ENCODE data around the gene BRPF3.

Gene BRPF3

DNA sequence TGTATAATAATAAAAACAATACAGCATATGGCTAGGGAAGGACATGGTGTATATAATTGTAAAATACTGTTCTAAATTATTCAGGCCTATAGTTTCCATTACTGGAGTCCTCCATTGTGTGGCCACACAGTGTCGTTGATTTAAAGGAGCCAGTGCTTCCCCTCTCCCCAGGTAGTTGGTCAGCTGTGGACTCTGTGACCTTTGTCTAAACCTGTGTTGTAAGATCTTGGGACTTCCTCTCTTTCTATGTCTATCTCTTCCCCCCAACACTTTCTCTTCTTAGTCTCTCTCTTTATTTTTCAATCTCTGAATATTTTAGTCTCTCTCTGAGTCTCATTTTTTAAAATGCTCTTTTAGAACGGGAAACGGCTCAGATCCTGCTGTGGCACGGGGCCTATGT, 35.6 kb downstream of the BRPF3 start:
- DNase-seq (ENCODE audit: low read depth): no peak

DNA sequence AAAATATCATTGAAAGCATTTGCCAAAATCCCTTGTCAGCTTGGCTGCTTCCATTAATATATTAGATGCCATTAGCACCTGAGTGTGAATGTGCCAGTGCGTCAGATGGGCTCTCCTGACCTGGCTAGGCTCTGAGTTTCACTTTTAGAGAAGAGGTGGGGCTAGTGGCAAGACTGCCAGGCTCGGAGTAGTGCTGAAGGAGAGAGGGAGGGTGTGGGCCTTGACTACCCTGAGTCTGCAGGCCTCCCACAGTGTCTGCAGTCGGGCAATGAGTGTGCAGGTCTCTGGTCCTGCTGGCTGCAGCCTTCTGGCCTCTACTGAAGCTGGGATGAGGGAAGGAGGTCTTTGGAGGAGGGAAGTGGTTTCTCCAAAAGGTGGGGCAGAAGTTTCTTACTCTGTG, 38.8 kb downstream of the BRPF3 start:
- no peak for DNase-seq (ENCODE audit: low read depth)

DNA sequence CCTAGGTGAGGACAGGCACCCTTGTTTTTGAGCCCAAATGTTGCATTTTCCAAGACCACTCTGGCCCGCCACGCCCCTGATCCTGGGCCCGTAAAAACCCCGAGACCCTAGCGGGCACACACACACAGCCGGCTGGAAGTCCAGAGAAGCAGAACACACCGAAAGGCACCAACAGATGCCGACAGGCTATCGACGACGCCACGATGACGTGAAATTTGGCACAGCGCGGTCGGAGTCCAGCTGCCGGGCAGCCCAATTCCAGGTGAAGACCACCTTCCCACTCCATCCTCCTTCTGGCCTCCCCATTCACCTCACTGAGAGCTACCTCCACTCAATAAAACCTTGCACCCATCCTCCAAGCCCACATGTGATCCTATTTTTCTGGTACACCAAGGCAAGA, 39.3 kb downstream of the BRPF3 start:
- no peak for DNase-seq (ENCODE audit: low read depth)

DNA sequence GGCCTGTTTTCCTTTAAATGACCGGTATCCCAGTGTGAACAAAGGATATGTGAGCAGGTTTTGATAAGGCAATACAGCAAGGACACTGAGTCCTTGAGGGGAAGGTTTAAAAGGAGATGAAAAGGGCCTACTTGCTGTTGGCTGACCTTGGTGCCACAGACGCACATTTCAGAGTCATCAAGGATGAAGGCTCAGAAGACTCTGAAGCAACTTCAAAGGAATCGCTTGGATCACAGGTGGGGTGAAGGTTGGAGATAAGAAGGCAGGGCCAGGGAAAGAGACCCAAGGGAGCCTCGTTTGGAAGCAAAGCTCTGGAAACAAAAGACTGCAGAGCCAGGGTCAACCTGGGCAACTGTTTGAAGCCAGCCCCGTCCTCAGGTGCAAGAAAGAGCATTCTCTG, 43.2 kb downstream of the BRPF3 start:
- no peak for DNase-seq (ENCODE audit: low read depth)

DNA sequence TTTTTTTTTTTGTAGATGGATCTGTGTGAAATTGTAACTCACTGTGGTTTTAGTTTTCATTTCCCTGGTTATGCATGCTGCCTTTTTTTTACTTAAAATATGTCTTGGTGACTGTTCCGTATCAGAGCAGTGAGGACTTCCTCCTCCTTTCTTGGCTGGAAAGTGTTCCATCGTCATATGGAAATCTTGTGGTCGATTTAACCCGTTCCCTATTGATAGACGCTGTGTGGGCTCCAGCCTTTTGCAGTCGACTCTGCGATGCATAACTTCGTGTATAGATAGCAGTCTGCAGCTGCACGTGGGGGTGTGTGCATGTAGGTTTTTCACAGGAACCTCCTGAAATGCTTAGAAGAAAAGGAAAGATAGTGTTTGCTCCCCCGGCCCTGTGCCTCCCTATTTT, 45.2 kb downstream of the BRPF3 start:
- peak; percentile 65 for DNase-seq (ENCODE audit: low read depth)

DNA sequence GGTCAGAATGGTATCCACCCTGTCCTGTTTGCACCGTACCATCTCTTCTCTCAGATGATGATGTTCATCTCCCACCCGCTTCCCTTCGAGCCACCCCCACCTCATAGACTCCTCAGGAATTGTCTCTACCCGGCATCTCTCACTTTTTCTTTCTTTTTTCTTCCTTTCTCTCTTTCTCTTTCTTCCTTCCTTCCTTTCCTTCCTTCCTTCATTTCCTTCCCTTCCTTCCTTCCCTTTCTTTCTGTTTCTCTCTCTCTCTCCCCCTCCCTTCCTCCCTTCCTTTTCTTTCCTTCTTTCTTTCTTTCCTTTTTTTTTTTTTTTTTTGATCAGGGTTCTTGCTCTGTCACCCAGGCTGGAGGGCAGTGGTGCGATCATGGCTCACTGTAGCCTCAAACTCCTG, 45.6 kb downstream of the BRPF3 start:
- DNase-seq (ENCODE audit: low read depth): no peak

DNA sequence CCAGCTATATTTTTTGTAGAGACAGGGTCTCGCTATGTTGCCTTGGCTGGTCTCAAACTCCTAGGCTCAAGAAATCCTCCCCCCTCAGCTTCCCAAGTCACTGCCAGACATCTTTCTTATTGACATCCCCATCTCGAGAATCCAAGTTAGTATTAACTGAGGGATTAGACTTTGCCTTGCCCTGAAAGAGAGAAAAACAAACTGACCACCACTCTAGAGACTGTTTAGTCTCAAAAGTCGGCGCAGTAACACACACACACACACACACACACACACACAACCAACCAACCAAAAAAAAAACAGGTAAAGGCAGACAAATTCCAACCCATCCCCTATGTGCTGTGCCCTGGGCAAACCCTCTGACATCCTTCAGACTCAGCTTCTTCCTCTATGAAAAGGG, 46.1 kb downstream of the BRPF3 start:
- DNase-seq (ENCODE audit: low read depth): no peak

DNA sequence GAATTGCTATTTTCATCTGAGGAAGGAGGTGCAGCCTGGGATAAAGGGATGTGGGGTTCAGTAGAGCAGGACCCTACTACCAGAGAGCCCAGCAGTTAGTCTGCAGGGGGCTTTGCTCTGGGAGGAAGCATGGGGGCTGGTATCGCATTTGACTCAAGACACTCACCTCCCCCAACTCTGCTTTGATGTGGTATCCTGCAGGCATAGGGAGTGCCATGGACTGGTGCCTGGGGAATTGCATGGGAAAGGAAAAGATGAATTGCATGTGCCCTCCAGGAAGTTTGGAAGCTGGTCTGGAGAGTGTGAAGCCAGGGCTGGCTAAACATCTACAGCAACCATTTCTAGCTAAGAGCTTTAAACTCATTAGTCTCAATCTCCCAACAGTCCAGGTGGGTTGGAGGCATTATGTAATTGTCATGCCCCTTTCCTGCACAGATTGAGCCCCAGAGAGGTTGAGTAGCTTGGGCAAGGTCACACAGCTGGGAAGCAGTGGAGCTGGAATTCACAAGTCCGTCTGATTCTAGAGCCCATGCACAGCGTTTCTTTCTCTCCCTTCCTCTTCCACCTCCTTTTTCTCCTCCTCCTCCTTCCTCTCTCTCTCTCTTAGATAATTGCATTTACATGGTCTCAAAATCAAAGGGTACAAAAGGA, 47.1 kb downstream of the BRPF3 start:
- no peak for DNase-seq (ENCODE audit: low read depth)

DNA sequence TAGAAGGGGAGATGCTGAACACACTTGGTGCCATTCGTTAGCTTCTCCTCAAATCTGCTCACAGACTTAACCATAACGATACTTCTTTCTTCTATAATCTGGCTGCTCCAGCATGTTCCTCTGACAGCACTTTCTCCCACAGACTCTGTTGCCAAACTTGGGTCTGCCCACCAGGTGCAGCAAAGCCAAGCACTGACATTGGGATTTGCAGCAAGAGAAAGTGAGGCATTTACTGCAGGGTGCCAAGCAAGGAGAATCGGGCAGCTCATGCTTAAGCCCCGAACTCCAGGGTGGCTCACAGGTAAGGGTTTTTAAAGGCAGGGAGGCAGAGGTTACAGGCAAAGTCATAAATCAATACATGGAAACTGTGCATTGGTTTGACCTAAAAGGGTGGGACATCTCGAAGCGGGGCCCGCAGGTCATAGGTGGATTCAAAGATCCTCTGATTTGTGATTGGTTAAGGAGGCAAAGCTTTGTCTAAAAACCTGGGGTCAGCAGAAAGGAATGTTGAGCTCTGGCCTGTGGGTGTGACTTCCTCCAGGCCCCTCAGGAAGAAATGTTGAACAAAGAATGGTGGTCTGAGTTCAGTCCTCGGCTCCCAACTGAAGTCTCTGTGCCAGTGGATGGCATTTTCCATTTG, 48.2 kb downstream of the BRPF3 start:
- no peak for DNase-seq (ENCODE audit: low read depth)

DNA sequence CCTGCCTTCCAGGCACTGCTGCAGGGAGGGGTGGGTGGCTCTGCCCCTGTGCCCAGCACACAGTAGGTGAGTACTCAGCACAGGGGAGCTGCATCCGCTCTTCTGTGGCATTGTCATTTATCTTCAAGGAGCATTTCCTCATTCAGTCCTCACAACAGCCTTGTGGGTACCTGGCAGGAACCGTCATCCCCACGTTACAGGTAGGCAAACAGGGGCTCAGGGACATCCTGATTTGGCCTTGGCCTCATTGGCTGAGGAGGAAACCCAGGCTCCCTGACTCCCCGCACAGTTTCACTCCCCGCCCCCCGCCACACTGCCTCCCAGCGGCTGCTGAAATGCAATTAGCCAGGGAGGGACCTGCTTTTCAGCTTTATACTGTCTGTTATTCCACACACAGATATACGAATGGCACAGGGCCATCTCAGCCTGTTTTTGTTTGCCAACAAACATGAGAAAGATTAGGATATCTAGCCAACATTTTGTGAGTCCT, 49.1 kb downstream of the BRPF3 start:
- DNase-seq (ENCODE audit: low read depth): no peak

DNA sequence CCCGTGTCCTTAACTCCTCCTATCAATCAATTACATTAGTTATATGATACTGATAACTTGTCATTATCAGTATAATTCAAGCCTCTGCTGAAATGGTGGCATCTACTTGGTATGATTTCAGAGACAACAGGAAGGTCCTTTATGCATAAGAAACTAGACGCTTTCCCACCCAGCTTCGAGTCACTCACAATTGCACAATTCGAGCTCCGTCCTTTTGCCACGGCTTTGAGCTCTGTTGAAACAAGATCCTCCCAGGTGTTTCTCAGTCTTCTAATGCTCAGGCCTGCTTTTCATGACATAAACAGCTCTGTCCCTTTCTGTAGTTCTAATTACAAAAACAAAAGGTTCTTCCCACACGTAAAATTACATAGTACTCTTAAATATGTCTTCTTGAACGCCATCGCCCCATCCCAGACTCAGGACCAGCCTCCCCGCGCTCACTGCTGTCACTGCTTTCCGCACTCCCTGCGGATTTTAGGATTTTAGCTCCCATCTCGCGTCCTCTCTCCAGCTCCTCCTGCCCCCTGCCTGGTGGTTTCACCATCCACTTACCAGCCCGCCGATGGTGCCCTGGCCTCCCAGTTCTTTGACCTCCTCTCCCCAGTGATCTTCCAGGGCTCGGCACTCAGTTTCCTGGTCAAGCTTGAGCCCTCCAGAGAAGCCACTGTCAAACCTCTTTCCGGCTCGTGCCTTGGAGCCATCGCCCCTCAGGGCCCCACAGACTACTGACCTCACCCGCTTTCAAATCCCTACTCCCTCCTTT, 50.1 kb downstream of the BRPF3 start:
- no peak for DNase-seq (ENCODE audit: low read depth)

DNA sequence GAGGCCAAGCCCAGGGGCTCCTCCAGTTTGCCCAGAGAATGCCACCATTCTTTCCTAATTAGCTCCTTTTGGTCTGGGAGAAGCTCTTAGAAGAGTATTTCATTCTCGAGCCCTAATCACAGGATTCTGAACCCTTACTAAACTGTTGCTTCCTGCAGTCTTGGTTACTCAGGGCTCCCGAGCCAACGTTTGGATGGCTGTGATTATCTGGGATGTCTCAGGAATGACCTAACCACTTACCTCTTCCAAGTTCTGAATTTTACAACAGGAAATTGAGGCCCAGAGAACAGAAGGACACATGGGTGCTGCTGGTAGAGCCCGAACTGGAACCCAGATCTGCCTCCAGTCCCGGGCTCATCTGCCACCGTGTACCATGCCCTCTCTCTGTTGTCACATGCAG, 51.1 kb downstream of the BRPF3 start:
- DNase-seq (ENCODE audit: low read depth): no peak

DNA sequence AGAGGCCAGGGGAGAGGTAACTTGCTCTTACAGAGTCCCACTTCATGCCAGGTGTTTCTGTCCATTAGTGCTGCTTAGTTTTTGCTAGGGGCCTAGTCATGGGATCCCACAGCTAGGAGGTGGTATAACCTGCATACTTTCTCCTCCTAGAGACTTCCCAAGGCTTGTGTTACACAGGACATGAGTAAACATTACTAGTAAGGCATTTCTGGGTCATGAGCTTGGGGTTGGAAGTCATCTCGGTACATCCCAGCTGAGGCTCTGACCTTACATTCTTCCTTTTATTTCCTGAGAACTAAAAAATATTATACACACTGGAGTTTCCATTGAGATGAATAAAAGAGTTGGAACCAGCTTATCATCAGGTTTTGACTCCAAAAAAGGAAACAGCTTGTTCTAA, 52.4 kb downstream of the BRPF3 start:
- no peak for DNase-seq (ENCODE audit: low read depth)

DNA sequence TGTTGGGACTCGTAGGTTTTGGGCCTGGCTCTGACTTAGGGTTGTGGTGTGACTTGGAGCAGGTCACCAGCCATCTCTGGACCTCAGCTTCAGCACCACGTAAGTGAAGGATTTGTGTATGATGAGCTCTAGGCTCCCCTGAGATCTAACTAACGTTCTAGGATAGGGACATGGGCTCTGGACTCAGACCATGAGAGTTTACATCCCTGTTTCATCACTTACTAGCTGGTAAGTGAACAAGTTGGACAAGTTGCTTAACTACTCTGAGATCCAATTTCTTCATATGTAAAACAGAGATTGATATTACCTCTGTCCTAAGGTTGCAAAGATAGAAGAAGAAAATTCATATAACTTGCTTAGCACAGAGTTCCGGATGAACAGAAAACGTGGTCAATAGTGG, 53.0 kb downstream of the BRPF3 start:
- DNase-seq (ENCODE audit: low read depth): no peak

DNA sequence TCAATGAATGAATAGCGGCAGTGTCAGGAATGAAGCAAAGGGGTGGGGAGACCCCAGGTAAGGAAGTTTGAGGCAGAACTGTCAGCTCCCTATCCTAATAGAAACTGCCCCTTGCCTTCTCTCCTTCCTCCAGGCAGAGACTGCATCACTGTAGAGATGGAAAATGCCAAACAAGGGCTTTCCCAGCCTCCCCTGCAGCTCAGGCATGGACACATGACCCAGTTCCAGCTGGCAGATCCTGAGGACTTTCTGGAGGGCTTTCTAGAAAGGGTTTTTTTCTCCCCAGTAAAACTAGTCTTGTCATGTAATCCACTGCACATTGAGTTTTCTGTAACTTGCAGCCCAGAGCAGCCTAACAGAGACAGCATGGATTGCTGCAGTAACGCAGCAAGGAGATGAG, 55.5 kb downstream of the BRPF3 start:
- no peak for DNase-seq (ENCODE audit: low read depth)

DNA sequence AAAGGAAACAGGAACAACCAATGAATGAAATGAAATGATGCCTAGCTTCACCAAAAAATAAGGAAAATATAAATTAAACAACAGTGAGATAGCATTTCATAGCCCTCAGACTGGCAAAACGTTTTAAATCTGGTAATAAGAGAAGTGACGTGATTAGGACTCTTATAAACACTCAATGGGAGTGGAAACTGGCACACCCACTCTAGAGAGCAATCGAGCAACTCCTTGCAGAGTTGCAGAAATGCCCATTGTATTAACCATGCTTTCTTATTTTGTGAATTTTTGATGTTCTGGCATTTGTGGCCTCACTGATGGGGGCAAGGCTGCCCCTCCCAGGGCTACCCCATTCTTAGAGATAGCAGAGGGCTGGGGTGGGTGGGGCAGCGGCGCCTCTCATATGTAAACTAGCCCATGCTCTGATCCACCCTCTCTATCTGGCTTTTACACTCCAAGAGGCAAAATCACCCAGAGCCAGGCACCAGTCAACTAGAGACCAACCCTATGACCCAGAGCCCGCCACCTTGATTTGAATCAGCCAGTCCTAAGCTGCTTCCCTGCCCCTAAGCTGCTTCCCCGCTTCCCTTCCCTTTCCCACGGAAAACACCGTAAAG, 67.0 kb downstream of the BRPF3 start:
- DNase-seq (ENCODE audit: low read depth): no peak

DNA sequence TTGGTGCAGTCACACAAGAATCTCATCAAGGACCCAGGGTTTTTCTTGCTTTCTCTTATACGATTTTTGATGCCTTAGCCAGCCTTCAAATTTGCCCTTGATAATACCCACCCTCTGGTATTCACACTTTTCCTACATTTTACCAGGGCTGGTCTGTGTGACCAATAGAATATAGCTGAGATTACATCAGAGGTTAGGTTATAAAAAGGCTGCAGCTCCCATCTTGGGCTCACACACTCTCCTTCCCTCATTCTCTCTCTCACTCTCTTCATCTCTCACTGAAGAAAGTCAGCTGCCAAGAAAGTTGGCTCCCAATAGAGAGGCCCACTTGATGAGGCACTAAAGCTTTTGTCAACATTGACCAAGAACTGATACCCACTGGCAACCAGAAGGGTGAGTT, 69.2 kb downstream of the BRPF3 start:
- DNase-seq (ENCODE audit: low read depth): no peak

DNA sequence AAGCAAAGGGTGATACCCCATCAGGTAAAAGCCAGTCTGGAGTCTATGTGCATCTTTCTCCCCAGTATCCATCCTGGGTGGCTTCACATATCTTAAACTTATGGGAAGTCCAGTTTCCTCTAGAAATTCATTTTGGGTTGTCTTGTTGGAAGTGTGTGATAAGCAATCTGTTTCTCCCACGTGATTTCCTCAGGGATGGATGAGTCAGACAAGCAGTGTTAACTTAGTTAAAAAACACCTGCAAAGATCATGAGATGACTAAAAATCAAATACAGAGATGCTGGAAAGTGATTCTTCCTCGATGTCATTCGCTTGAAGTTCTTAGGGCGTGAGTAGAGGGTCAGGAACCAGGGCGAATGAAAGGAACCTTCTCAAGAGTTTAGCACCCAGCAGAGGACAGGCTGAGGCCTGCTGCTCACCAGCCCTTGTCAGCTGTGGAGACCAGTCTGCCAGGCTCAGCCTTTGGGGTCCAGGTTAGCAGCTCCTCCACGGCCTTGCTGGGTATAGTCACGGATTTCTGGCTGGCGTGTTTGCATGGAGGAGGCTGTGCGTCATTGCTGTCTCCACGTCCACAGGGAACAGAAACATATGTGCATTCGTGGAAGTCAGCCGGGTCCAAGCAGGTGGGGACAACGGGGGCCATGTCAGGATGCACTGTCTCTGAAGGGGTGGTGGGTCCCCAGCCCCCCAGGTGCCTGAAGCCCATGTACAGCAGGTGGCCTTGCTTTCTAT, 70.5 kb downstream of the BRPF3 start:
- DNase-seq (ENCODE audit: low read depth): no peak

DNA sequence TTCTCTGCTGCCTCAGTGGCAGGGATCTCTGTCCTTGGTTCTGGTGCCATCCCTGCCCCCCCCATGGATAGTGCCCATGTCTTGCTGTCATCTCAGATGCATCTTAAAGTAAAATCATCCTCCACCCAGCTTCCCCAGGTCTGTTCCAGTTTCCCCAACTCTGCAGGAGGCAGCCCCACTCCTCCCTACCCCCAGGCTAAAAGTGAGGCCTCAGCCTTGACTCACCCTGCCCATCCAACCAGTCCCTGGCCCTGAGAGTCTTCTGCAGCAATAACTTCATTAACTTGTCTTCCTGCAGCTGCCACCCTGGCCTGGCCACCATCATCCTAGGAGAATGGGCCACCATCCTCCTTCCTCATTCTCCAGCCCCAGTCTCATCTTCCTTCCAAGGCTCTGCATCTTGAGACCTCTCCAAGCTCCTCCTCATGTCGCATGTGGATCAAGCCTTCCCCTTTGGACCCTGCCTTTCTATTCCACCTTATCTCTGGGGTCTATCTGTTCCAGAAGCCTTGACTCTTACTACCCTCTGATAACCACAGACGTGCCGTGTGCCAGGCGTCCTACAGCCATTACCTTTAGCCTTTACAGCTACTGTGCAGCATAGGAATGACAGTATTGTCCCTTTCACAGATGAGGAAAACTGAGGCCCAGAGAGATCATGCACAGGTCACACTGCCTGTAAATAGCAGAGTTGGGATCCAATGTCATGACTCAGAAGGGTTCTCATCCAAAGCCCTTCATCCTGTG, 71.4 kb downstream of the BRPF3 start:
- DNase-seq (ENCODE audit: low read depth): no peak

DNA sequence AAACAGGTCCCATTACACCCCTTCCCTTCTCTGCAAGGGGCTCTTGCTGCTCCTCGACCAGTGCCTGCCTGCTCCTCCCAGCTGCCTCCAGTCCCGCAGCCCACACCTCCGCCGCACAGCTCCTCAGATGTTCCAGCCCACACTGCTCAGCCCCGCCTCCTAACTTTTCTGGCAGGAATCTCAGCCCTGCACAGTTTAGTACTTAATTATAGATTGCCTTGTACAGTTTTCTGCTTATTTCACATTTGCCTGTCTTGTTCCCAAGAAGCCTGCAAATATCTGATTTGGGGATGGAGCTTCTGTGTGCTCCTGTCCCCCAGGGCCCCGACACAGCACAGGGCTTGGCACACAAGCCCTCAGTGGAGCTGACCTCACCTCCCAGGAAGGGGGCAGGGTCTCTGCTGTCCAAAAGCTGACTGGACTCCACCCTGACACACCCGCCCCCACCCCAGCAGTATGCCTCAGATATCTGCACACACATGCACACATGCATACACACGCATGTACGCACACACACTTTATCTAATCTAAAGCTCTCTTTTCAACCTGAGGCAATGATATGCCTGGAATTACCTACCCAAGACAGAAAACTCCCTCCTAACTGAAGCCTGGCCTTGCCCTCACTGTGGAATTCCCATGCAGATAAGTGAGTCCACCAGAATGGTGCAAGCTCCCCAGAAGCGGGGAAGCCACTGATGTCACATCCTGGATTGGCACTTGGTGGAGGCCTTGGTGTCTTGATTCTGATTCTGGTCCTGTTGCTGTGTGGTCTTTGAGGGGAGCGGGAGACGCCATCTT, 72.1 kb downstream of the BRPF3 start:
- no peak for DNase-seq (ENCODE audit: low read depth)

All from CMK (cell line).